ENCODE measurements around the gene UBE2G2.

DNA sequence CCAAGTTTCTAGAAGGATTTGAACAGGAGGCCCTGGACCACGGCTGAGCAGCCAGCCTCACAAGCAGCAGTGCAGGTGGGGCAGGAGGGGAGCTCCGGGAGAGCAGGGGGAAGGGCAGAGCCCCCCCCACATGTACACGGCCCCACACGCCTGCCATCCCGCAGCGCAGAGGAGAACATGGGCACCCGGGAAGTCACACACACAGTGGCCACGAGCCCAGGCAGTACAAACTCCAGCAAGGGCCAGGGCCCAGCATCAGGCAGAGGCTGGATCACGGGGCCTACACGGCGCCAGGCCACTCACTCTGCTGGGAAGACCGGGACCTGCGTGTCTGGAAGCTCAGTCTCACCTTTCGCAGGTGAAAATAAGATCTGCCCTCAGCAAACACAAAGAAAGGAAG is 11.0 kb upstream of the UBE2G2 start:
- TF ChIP-seq, protein P1, sequence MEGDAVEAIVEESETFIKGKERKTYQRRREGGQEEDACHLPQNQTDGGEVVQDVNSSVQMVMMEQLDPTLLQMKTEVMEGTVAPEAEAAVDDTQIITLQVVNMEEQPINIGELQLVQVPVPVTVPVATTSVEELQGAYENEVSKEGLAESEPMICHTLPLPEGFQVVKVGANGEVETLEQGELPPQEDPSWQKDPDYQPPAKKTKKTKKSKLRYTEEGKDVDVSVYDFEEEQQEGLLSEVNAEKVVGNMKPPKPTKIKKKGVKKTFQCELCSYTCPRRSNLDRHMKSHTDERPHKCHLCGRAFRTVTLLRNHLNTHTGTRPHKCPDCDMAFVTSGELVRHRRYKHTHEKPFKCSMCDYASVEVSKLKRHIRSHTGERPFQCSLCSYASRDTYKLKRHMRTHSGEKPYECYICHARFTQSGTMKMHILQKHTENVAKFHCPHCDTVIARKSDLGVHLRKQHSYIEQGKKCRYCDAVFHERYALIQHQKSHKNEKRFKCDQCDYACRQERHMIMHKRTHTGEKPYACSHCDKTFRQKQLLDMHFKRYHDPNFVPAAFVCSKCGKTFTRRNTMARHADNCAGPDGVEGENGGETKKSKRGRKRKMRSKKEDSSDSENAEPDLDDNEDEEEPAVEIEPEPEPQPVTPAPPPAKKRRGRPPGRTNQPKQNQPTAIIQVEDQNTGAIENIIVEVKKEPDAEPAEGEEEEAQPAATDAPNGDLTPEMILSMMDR (conservative IDR thresholded peaks at IDR 0.05; ENCODE audit: low read depth, low read length) = no peak
- TF ChIP-seq EZH2phosphoT487 (IDR thresholded peaks at IDR 0.05; ENCODE audit: borderline replicate concordance, low read length) = no peak
